ENCODE data around the gene ATG5.

DNA sequence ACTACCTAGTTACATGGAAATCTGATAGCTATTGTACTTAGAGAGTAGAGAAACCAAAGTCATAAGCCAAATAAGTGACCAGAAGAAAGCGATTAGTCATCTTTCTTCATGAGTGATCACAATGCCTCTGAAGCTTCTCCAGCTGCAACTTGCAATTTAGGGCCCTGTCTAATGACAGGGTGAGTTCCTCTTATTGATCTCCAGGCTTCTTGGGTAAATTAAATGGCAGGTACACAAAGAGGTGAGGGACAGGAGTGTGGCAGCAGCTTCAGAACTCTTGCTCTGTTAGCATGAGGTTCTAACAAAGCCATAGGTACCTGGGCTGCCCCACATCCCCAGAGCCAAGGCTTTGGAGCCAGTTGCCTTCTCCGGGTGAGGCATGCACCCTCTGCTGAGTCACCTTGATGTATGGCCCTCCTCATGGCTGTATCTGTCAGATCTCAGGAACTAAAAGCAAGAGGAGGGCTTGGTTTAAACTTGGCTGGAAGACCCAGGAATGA, 178.7 kb downstream of the ATG5 start:
- TF ChIP-seq POLR2A (IDR thresholded peaks at IDR 0.05; ENCODE audit: low read depth): no peak
- TF ChIP-seq, protein P1, sequence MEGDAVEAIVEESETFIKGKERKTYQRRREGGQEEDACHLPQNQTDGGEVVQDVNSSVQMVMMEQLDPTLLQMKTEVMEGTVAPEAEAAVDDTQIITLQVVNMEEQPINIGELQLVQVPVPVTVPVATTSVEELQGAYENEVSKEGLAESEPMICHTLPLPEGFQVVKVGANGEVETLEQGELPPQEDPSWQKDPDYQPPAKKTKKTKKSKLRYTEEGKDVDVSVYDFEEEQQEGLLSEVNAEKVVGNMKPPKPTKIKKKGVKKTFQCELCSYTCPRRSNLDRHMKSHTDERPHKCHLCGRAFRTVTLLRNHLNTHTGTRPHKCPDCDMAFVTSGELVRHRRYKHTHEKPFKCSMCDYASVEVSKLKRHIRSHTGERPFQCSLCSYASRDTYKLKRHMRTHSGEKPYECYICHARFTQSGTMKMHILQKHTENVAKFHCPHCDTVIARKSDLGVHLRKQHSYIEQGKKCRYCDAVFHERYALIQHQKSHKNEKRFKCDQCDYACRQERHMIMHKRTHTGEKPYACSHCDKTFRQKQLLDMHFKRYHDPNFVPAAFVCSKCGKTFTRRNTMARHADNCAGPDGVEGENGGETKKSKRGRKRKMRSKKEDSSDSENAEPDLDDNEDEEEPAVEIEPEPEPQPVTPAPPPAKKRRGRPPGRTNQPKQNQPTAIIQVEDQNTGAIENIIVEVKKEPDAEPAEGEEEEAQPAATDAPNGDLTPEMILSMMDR (IDR thresholded peaks at IDR 0.05): no peak
- no peak for TF ChIP-seq POLR2AphosphoS5 (IDR thresholded peaks at IDR 0.05)
